H9 (cell line): Measurements from ENCODE around the gene RNF167. TPM values are rescaled to one million over a fixed set of nuclear protein-coding genes. Genes with fewer than 3 reads are reported as not detected.

Source experiments
- DNase-seq: peaks from one replicate; pipeline ENCODE4 v3.0.0-alpha.2; 2017
- H2AFZ ChIP-seq: one replicate; pipeline ENCODE4 v1.6.1; 2013; ENCODE audit warnings: mild to moderate bottlenecking, low read length, control low read depth, moderate library complexity
- H2AK5ac ChIP-seq: 2 replicates; pipeline ENCODE4 v1.6.1; 2013; ENCODE audit warnings: low read length, control low read depth, mixed read lengths; ENCODE audit not compliant: insufficient read length
- H2BK120ac ChIP-seq: one replicate; pipeline ENCODE4 v1.6.1; 2013; ENCODE audit warnings: low read depth, mild to moderate bottlenecking, low read length, control low read depth, inconsistent platforms; ENCODE audit not compliant: poor library complexity, severe bottlenecking
- H2BK12ac ChIP-seq: 2 replicates; pipeline ENCODE4 v1.6.1; 2013; ENCODE audit warnings: low read length, control low read depth, mixed read lengths, low read depth; ENCODE audit not compliant: insufficient read length
- H2BK15ac ChIP-seq: 2 replicates; pipeline ENCODE4 v1.6.1; 2013; ENCODE audit warnings: low read depth, low read length, control low read depth
- H2BK20ac ChIP-seq: one replicate; pipeline ENCODE4 v1.6.1; 2013; ENCODE audit warnings: low read depth, mild to moderate bottlenecking, low read length, control low read depth, inconsistent platforms; ENCODE audit not compliant: poor library complexity, severe bottlenecking
- H2BK5ac ChIP-seq: 2 replicates; pipeline ENCODE4 v1.6.1; 2013; ENCODE audit warnings: low read length, control low read depth, mixed read lengths; ENCODE audit not compliant: insufficient read length
- H3K14ac ChIP-seq: 2 replicates; pipeline ENCODE4 v1.6.1; 2013; ENCODE audit warnings: low read length, control low read depth; ENCODE audit not compliant: insufficient read depth
- H3K18ac ChIP-seq: 2 replicates; pipeline ENCODE4 v1.6.1; 2013; ENCODE audit warnings: low read depth, mild to moderate bottlenecking, mixed read lengths, low read length, control low read depth; ENCODE audit not compliant: insufficient read length
- H3K23ac ChIP-seq: 2 replicates; pipeline ENCODE4 v1.6.1; 2013; ENCODE audit warnings: low read length, control low read depth, mixed read lengths, low read depth; ENCODE audit not compliant: insufficient read length
- H3K23me2 ChIP-seq: 2 replicates; pipeline ENCODE4 v1.6.1; 2013; ENCODE audit warnings: low read depth, mild to moderate bottlenecking, mixed read lengths, low read length, control low read depth; ENCODE audit not compliant: insufficient read length, poor library complexity, severe bottlenecking
- H3K27ac ChIP-seq: 2 replicates; pipeline ENCODE4 v1.5.1; 2013; ENCODE audit warnings: low read length, control low read depth, mixed read lengths, low read depth; ENCODE audit not compliant: insufficient read length
- H3K27me3 ChIP-seq: 2 replicates; pipeline ENCODE4 v1.6.1; 2013; ENCODE audit warnings: low read length, control low read depth, inconsistent platforms; ENCODE audit not compliant: insufficient read depth
- H3K4ac ChIP-seq: 2 replicates; pipeline ENCODE4 v1.6.1; 2013; ENCODE audit warnings: low read depth, mild to moderate bottlenecking, control low read depth, inconsistent platforms, low read length, moderate library complexity
- H3K4me1 ChIP-seq: 2 replicates; pipeline ENCODE4 v1.6.1; 2013; ENCODE audit warnings: low read length, control low read depth, inconsistent platforms; ENCODE audit not compliant: insufficient read depth
- H3K4me2 ChIP-seq: 2 replicates; pipeline ENCODE4 v1.6.1; 2013; ENCODE audit warnings: low read length, control low read depth, mixed read lengths; ENCODE audit not compliant: insufficient read length, insufficient read depth
- H3K56ac ChIP-seq: 2 replicates; pipeline ENCODE4 v1.6.1; 2013; ENCODE audit warnings: low read depth, mild to moderate bottlenecking, mixed read lengths, low read length, control low read depth; ENCODE audit not compliant: insufficient read length
- H3K79me1 ChIP-seq: 2 replicates; pipeline ENCODE4 v1.6.1; 2013; ENCODE audit warnings: low read depth, mild to moderate bottlenecking, moderate library complexity, low read length, control low read depth, inconsistent platforms; ENCODE audit not compliant: insufficient read depth, poor library complexity, severe bottlenecking
- H3K79me2 ChIP-seq: 2 replicates; pipeline ENCODE4 v1.6.1; 2013; ENCODE audit warnings: low read length, control low read depth, inconsistent platforms; ENCODE audit not compliant: insufficient read depth
- H3K9ac ChIP-seq: 2 replicates; pipeline ENCODE4 v1.6.1; 2013; ENCODE audit warnings: low read length, control low read depth, mixed read lengths; ENCODE audit not compliant: insufficient read length; ENCODE audit errors: extremely low read depth
- H3K9me3 ChIP-seq: one replicate; pipeline ENCODE4 v1.6.1; 2013; ENCODE audit warnings: low read depth, low read length, inconsistent platforms; ENCODE audit not compliant: control insufficient read depth
- H3T11ph ChIP-seq: one replicate; pipeline ENCODE4 v1.6.1; 2013; ENCODE audit warnings: mild to moderate bottlenecking, low read length, control low read depth, inconsistent platforms
- H4K20me1 ChIP-seq: one replicate; pipeline ENCODE4 v1.6.1; 2013; ENCODE audit not compliant: control insufficient read depth, insufficient read length, insufficient read depth
- H4K5ac ChIP-seq: 2 replicates; pipeline ENCODE4 v1.6.1; 2013; ENCODE audit warnings: low read depth, mild to moderate bottlenecking, mixed read lengths, low read length, control low read depth; ENCODE audit not compliant: insufficient read length
- H4K8ac ChIP-seq: replicated peaks from 2 replicates; pipeline ENCODE4 v1.6.1; 2013; ENCODE audit warnings: low read length, control low read depth, mixed read lengths, low read depth; ENCODE audit not compliant: insufficient read length
- H4K91ac ChIP-seq: 2 replicates; pipeline ENCODE4 v1.6.1; 2013; ENCODE audit warnings: low read depth, mild to moderate bottlenecking, moderate library complexity, mixed read lengths, low read length, control low read depth; ENCODE audit not compliant: insufficient read length
- H3K27ac Mint-ChIP-seq, 3 experiments: 2 replicates in 2 of 3; 3 replicates in 1 of 3; pipeline ENCODE4 v1.8.0; 2020 to 2021; ENCODE audit warnings: mixed read lengths in 3 of 3, mild to moderate bottlenecking in 1 of 3, moderate library complexity in 1 of 3
- H3K27me3 Mint-ChIP-seq: 2 replicates; pipeline ENCODE4 v1.8.0; 2021; ENCODE audit warnings: low read depth, mild to moderate bottlenecking, moderate library complexity, mixed read lengths
- H3K36me3 Mint-ChIP-seq, 3 experiments: 2 replicates in 2 of 3; 3 replicates in 1 of 3; pipeline ENCODE4 v1.8.0; 2020 to 2021; ENCODE audit warnings: low read depth in 3 of 3, mixed read lengths in 3 of 3; ENCODE audit not compliant: insufficient read depth in 1 of 3
- H3K4me1 Mint-ChIP-seq, 2 experiments: 2 replicates each; pipeline ENCODE4 v1.8.0; 2020; ENCODE audit warnings: mixed read lengths in 2 of 2
- H3K4me3 Mint-ChIP-seq, 2 experiments: 2 replicates in 1 of 2; 3 replicates in 1 of 2; pipeline ENCODE4 v1.8.0; 2020 to 2021; ENCODE audit warnings: mild to moderate bottlenecking in 2 of 2, mixed read lengths in 2 of 2, moderate library complexity in 1 of 2
- H3K9me3 Mint-ChIP-seq, 2 experiments: 2 replicates in 1 of 2; 3 replicates in 1 of 2; pipeline ENCODE4 v1.8.0; 2020; ENCODE audit warnings: mild to moderate bottlenecking in 2 of 2, mixed read lengths in 2 of 2, moderate library complexity in 1 of 2
- CTCF ChIP-seq: fragments of 200-600 bp; sonication (generic); conservative IDR thresholded peaks from 3 replicates; pipeline ENCODE4 v1.8.0; 2021; ENCODE audit warnings: antibody characterized with exemption, mild to moderate bottlenecking
- WGBS: extraction: QIAGEN DNeasy Blood & Tissue Kit; methylation state at CpG from one replicate; pipeline ENCODE4 v1.1.7; 2013; ENCODE audit warnings: missing lambda C conversion rate, low lambda C conversion rate, mixed read lengths; ENCODE audit not compliant: insufficient read length; ENCODE audit errors: extremely low coverage; 5-methylcytosine and 5-hydroxymethylcytosine counted together
- total RNA-seq: library from RNA; stranded (reverse); gene quantifications from 2 replicates; pipeline ENCODE4 v1.2.1, GENCODE V29; 2021

RNF167 gene
- total RNA-seq, 1 experiment from 2014 or later: 134 TPM

- H3K4ac ChIP-seq: no peak within 1 kb of the TSS
- H3K79me1 ChIP-seq: no peaks in the 10 kb centered on the region
- H3K27me3 ChIP-seq: no peaks in the 10 kb centered on the region
- H3T11ph ChIP-seq: no peak within 1 kb of the TSS
- Mint-ChIP-seq H3K27ac (peak within 1 kb of the TSS; percentile 79 to 90 (median 87); a peak in 6 of 7 replicates), H3K27me3 (peaks cover 3% of the 10 kb centered on the region; the same call in 1 of the 2 replicates), H3K4me1 (peaks cover 10 to 33% of the 10 kb centered on the region in 2 experiments), H3K9me3 (no peaks in the 10 kb centered on the region), H3K36me3 (peaks cover 8 to 23% (median 23%) of the 10 kb centered on the region in 3 experiments; a peak in 6 of 7 replicates), H3K4me3 (peak within 1 kb of the TSS; percentile 68 to 88)
- H4K91ac ChIP-seq: no peak within 1 kb of the TSS
- no peak within 1 kb of the TSS for H2BK120ac ChIP-seq
- no peak within 1 kb of the TSS for H2AK5ac ChIP-seq
- no peak within 1 kb of the TSS for H3K23ac ChIP-seq
- no peak within 1 kb of the TSS for H2BK5ac ChIP-seq
- no peaks in the 10 kb centered on the region for H4K20me1 ChIP-seq
- no peak within 1 kb of the TSS for H3K9ac ChIP-seq
- DNase-seq: peak; percentile 89
- H3K4me1 ChIP-seq: peaks cover 3% of the 10 kb centered on the region; the same call in 1 of the 2 replicates
- H4K8ac ChIP-seq: no peak within 1 kb of the TSS
- H2BK15ac ChIP-seq: no peak within 1 kb of the TSS
- H3K4me2 ChIP-seq: peak within 1 kb of the TSS; percentile 13
- no peak within 1 kb of the TSS for H2AFZ ChIP-seq
- H3K18ac ChIP-seq: peak within 1 kb of the TSS; percentile 28
- H3K79me2 ChIP-seq: no peaks in the 10 kb centered on the region
- peaks cover 12% of the 10 kb centered on the region for H3K23me2 ChIP-seq
- no peak for TF ChIP-seq CTCF
- no peak within 1 kb of the TSS for H2BK12ac ChIP-seq
- H2BK20ac ChIP-seq: no peak within 1 kb of the TSS
- no peak within 1 kb of the TSS for H3K56ac ChIP-seq
- no CpG with 5 or more reads among the region's 60 CpGs for WGBS
- no peaks in the 10 kb centered on the region for H3K9me3 ChIP-seq
- no peak within 1 kb of the TSS for H4K5ac ChIP-seq
- no peak within 1 kb of the TSS for H3K27ac ChIP-seq
- peak within 1 kb of the TSS; percentile 62; the same call in 1 of the 2 replicates for H3K14ac ChIP-seq
Observed at GRCh38 chr17:4899341-4900230, 40.5 kb upstream of the RNF167 start, which contains the start of gene C17orf107. C17orf107 (plus strand) TSS chr17:4899536; CDS start chr17:4899763, 227 bp downstream.
